Pulmonary artery endothelial cell (primary cell): ENCODE data around the gene CDHR4. TPM values are rescaled to one million over a fixed set of nuclear protein-coding genes. Genes with fewer than 3 reads are reported as not detected.

Source experiments
- total RNA-seq: library from RNA; depleted of rRNA; stranded (reverse); fragments of >200 nt; gene quantifications from 2 replicates; pipeline ENCODE4 v1.2.3, GENCODE V29; 2014

Gene CDHR4
- total RNA-seq, 1 donor from 2014 or later = not detected

Other genes starting within 250 kb of the CDHR4 start
- under 0.01 TPM in 2 replicates for gene BSN, start 245.4 kb downstream of the CDHR4 start, total RNA-seq
- gene APEH, start 125.5 kb downstream of the CDHR4 start, total RNA-seq = 104 and 128 TPM in 2 replicates
- gene MST1, start 110.4 kb downstream of the CDHR4 start, total RNA-seq = 2.2 and 2.8 TPM in 2 replicates
- gene RNF123, start 110.3 kb downstream of the CDHR4 start, total RNA-seq = 20.4 and 25.6 TPM in 2 replicates
- not detected in 2 replicates for gene AMIGO3, start 80.2 kb downstream of the CDHR4 start, total RNA-seq
- gene GMPPB, start 75.9 kb downstream of the CDHR4 start, total RNA-seq = 51.2 and 75.5 TPM in 2 replicates
- gene IP6K1, start 13.3 kb downstream of the CDHR4 start, total RNA-seq = 46.7 and 66.8 TPM in 2 replicates
- 20.4 and 21.5 TPM in 2 replicates for gene INKA1, start 3.4 kb upstream of the CDHR4 start, total RNA-seq
- gene UBA7, start 14.1 kb upstream of the CDHR4 start, total RNA-seq = 29.5 and 42.2 TPM in 2 replicates
- gene TRAIP, start 56.7 kb upstream of the CDHR4 start, total RNA-seq = 4.4 and 5.1 TPM in 2 replicates
- under 0.01 and 0.04 TPM in 2 replicates for gene CAMKV, start 70.0 kb upstream of the CDHR4 start, total RNA-seq
- gene MST1R, start 104.0 kb upstream of the CDHR4 start, total RNA-seq = 0.99 and 1.0 TPM in 2 replicates
- gene MON1A, start 129.9 kb upstream of the CDHR4 start, total RNA-seq = 15.4 and 27.8 TPM in 2 replicates
- gene RBM6, start 140.3 kb upstream of the CDHR4 start, total RNA-seq = 29.9 and 43.2 TPM in 2 replicates